Epithelial cell of proximal tubule (primary cell): ENCODE measurements around the gene RSAD1. TPM values are rescaled to one million over a fixed set of nuclear protein-coding genes. Genes with fewer than 3 reads are reported as not detected.

ENCODE experiments used
- DNase-seq: peaks from one replicate; pipeline ENCODE4 v3.0.0-alpha.2; 2011; ENCODE audit warnings: low read depth
- H3K4me3 ChIP-seq: 2 replicates; pipeline ENCODE4 v1.5.1; 2011; ENCODE audit warnings: low read depth, mild to moderate bottlenecking, low read length
- total RNA-seq: library from RNA; depleted of rRNA; stranded (reverse); fragments of >200 nt; gene quantifications from 2 replicates; pipeline ENCODE4 v1.2.3, GENCODE V29; 2015
- TF ChIP-seq, protein P1 (sequence below): conservative IDR thresholded peaks from 2 replicates; pipeline ENCODE4 v1.5.1; 2012; ENCODE audit warnings: low read depth, mild to moderate bottlenecking, low read length

Gene RSAD1
- total RNA-seq, 1 donor from 2014 or later = 17.1 TPM

DNA sequence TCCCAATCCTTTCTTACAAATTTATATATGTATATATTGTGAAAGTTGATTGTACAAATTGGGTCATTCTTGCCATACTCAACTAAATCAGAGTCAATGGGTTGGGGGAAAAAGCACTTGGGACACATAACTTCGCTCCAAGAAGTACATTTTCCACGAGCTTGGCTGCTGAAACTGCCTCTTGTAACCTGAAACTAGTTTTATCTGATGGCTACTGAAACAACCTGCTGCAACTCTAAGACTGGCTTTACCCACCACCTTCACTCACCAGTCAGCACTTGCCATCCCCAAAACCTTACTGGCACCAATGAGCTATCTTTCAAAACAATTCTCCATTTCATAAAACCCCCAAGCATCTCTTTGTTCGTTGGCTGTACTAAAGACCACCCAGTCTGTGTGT, 15.1 kb downstream of the RSAD1 start:
- TF ChIP-seq, protein P1, sequence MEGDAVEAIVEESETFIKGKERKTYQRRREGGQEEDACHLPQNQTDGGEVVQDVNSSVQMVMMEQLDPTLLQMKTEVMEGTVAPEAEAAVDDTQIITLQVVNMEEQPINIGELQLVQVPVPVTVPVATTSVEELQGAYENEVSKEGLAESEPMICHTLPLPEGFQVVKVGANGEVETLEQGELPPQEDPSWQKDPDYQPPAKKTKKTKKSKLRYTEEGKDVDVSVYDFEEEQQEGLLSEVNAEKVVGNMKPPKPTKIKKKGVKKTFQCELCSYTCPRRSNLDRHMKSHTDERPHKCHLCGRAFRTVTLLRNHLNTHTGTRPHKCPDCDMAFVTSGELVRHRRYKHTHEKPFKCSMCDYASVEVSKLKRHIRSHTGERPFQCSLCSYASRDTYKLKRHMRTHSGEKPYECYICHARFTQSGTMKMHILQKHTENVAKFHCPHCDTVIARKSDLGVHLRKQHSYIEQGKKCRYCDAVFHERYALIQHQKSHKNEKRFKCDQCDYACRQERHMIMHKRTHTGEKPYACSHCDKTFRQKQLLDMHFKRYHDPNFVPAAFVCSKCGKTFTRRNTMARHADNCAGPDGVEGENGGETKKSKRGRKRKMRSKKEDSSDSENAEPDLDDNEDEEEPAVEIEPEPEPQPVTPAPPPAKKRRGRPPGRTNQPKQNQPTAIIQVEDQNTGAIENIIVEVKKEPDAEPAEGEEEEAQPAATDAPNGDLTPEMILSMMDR = no peak
- no peak overlapping the region for H3K4me3 ChIP-seq
- no peak for DNase-seq

DNA sequence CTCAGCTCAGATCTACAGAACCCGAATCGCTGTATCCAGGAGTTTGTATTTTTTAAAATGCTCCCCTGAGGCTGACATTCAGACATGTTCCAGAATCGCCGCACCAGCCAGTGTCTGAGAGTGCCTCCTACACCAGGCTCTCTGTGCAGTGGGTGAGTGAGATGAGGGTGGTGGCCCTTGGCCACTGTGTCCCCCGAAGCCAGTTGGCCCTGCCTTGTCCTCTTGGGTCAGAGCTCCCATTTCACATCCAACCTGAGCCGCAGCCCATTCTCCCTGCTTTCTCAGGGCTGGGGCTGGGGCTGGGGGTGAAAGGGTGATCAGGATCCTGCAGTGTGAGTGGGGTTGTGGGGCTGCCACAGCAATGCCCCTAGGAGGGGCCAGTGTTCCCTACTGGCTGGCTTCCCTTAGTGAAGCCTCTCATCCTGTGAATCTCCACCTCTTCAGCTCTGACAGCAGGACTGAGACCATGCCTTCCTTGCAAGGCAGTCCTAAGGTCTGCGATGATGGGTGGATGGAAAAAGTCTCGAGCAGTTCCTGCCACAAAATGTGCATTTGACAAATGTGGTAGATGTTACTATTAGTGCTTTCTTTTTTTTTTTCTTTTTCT, 16.7 kb downstream of the RSAD1 start:
- no peak for DNase-seq
- H3K4me3 ChIP-seq = no peak overlapping the region
- TF ChIP-seq, protein P1 = no peak

DNA sequence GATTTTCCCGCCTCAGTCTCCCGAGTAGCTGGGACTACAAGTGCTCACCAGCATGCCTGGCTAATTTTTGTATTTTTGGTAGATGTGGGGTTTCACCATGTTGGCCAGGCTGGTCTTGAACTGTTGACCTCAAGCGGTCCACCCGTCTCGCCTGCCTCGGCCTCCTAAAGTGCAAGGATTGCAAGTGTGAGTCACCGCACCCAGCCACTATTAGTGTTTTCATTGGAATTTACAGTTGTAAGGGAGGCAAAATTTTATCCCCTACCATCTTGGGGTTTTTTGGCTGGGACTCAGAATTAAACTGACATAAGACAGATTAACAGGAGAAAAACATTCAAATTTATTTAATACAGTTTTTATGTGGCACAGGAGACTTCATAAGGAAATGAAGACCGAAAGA, 17.3 kb downstream of the RSAD1 start:
- H3K4me3 ChIP-seq = no peak overlapping the region
- TF ChIP-seq, protein P1 = no peak
- no peak for DNase-seq

DNA sequence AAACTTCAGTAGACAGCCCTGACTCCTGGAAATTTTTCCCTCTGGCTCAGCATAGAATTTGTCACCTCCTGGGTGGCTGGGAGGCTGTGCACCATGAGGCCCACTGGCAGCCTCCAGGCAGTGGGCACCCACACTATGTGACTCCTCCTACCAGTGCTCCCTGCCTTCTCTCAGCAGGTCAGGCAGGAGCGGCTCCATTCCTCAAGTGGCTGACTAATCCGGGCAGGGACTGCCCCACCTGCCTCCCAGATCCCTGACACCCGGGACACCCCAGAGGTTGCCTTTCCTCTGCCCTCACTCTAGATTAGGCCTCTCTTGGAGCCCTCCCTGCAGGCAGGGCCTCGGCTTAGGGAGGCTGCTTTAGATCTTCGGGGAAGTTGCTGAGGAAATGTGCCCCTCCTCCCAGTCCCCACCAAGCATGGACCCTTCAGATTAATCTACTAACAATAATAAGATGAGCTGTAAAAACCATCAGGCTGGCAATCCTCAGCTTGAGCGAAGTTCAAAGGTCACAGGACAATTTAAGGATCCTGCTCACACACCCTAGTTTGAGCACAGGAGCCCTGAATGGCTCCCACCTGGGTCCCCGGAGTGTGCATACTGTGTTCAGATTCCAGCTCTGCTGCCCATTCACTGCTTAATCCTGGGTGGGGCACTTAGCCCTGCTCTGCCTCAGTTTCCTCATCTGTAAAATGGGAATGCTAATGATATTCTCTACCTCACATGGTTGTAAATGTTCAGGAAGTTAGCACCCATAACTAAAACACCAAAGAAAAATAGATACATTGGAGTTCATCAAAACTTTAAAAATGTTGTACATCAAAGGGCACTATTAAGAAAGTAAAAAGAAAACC, 19.6 kb downstream of the RSAD1 start:
- TF ChIP-seq, protein P1 = no peak
- no peak overlapping the region for H3K4me3 ChIP-seq
- DNase-seq = no peak

DNA sequence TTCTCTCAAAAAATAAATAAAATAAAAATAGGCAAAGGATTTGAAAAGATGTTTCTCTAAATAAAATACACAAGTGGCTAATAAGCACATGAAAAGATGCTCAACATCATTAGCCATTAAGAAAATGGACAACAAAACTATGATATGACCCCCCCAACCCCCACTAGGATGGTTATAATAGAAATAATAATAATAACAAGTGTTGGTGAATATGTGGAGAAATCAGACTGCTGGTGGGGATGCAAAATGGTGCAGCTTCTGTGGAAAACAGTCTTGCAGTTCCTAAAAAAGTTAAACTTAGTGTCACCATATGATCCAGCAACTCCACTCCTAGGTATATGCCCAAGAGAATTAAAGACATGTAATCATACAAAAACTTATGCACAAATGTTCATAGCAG, 20.6 kb downstream of the RSAD1 start:
- DNase-seq = no peak
- no peak overlapping the region for H3K4me3 ChIP-seq
- TF ChIP-seq, protein P1 = no peak

DNA sequence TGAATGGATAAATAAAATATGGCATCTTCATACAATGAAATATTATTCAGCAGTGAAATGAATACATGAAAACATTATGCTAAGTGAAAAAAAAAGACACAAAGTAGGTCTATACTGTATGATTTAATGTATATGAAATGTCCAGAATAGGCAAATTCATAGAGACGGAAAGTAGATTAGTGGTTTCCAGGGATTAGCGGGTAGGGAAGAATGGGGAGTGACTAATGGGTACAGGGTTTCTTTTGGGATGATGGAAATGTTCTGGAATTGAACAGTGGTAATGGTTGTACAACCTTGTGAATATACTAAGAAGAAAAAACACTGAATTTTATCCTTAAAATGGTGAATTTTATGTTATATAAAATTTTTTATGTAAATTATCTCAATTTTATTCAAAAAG, 21.1 kb downstream of the RSAD1 start:
- DNase-seq = no peak
- TF ChIP-seq, protein P1 = no peak
- no peak overlapping the region for H3K4me3 ChIP-seq
